PC-9 (cell line): Measurements from ENCODE around the gene SUPT5H.

Source experiments
- CTCF ChIP-seq: fragments of 200-600 bp; sonication (generic); conservative IDR thresholded peaks from 2 replicates; pipeline ENCODE4 v1.6.1; 2017; ENCODE audit warnings: mixed run types, antibody characterized with exemption, mild to moderate bottlenecking, moderate library complexity
- EZH2 ChIP-seq: fragments of 200-600 bp; sonication (generic); IDR thresholded peaks from 2 replicates; pipeline ENCODE4 v1.8.0; 2017; ENCODE audit warnings: antibody characterized with exemption, low read depth

GRCh38 chr19:39426170-39426569, 19.2 kb upstream of the SUPT5H start:
- no peak for TF ChIP-seq CTCF
- no peak for TF ChIP-seq EZH2
